Thyroid gland (tissue), 4 donors: ENCODE data around the gene PRM3. TPM values are rescaled to one million over a fixed set of nuclear protein-coding genes. Genes with fewer than 3 reads are reported as not detected.
"Not testable (repeated sequence)": the region's sequence is repeated elsewhere in the genome, so short reads cannot be mapped to it uniquely, and the experiment has no call there.

ENCODE experiments used
- DNase-seq, 2 donors: peaks; one replicate each; pipeline ENCODE4 v3.0.0-alpha.2; 2019
- H3K27ac ChIP-seq, 3 donors: fragments of 200-600 bp; sonication (generic); 1 replicate in 2 of 3; 2 replicates in 1 of 3; pipeline ENCODE4 v1.5.1; 2016 to 2019; ENCODE audit warnings: mild to moderate bottlenecking in 1 of 3, moderate library complexity in 1 of 3
- H3K27me3 ChIP-seq: fragments of 200-600 bp; sonication (generic); one replicate; pipeline ENCODE4 v1.5.1; 2019
- H3K36me3 ChIP-seq, 2 donors: fragments of 200-600 bp; sonication (generic); one replicate each; pipeline ENCODE4 v1.5.1; 2016 to 2019
- H3K4me1 ChIP-seq, 2 donors: fragments of 200-600 bp; sonication (generic); one replicate each; pipeline ENCODE4 v1.5.1; 2017 to 2019
- H3K4me3 ChIP-seq, 3 donors: fragments of 200-600 bp; sonication (generic); replicated peaks in 1 of 3; 1 replicate in 2 of 3; 2 replicates in 1 of 3; pipeline ENCODE4 v1.5.1; 2016; ENCODE audit warnings: mild to moderate bottlenecking in 1 of 3
- H3K9me3 ChIP-seq: fragments of 200-600 bp; sonication (generic); one replicate; pipeline ENCODE4 v1.5.1; 2017
- POLR2A ChIP-seq, 2 donors: fragments of 450-650 bp; IDR thresholded peaks; one replicate each; pipeline ENCODE4 v1.6.1; 2017; ENCODE audit warnings: antibody characterized with exemption in 2 of 2, mild to moderate bottlenecking in 2 of 2, moderate library complexity in 1 of 2
- WGBS, 2 donors: methylation state at CpG; one replicate each; pipeline ENCODE4 v1.1.5; 2017; 5-methylcytosine and 5-hydroxymethylcytosine counted together
- intact Hi-C: fragments of 100-400 bp; cut with DNase I; formaldehyde crosslinking; loops from one replicate; pipeline ENCODE4 v1.15.1; 2023
- total RNA-seq, 4 donors: library from RNA; depleted of rRNA; stranded (reverse); fragments of >200 nt; gene quantifications; one replicate each; pipeline ENCODE4 v1.2.3, GENCODE V29; 2016
- TF ChIP-seq, protein P1 (sequence below), 6 experiments: fragments of 200-600 bp in 3 of 6; fragments of 450-650 bp in 3 of 6; sonication (generic) in 3 of 6; IDR thresholded peaks; one replicate each; pipeline ENCODE4 v1.5.1; 2016 to 2019; ENCODE audit warnings: antibody characterized with exemption in 6 of 6, mild to moderate bottlenecking in 2 of 6, inconsistent platforms in 1 of 6, moderate library complexity in 1 of 6

Gene PRM3
- total RNA-seq, 4 donors from 2014 or later, result not detected

DNA sequence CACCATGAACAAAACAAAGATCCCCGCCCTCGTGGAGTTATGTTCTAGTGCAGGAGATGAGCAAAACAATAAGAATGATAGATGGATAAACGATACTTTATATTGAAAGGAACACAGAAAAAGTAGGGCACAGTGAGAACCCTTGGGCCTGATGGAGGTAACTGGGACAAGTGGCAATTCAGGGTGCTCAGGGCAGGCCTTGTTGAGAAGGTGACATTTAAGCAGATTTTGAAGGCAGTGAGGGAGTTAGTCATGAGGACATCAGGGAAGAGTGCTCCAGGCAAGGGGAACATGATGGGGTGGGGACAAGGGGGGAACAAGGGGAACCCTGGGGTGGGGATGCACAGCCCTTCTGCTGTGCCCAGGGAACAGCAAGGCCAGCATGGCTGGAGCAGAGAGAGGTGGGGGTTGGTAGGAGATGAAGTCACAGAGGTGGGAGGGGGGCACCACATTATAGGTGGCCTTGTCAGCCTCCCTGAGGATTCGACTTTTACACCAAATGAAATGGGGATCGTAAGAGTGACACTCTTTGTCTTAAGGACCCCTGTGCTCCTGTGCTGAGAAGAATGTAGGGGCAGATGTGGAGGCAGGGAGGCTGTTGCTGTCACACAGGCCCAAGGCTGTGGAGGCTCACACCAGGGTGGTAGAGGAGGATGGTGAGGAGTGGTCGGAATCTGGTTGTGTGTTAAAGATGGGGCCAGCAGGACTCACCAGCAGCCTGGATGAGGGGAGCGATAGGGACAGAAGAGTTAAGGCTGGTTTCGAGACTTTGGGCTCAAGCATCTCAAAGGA is 16.9 kb upstream of the PRM3 start:
- DNase-seq, result peak; percentile 32 to 55
- H3K27me3 ChIP-seq, result no peaks in the 10 kb centered on the region
- peak overlapping the region in 2 of 3 donors; percentile 24 to 57 for H3K27ac ChIP-seq
- WGBS, 2 donors, result 86 to 89% methylated on average over 8 of the region's 8 CpGs
- H3K9me3 ChIP-seq, result no peaks in the 10 kb centered on the region
- no peak overlapping the region for H3K4me3 ChIP-seq
- TF ChIP-seq, protein P1, sequence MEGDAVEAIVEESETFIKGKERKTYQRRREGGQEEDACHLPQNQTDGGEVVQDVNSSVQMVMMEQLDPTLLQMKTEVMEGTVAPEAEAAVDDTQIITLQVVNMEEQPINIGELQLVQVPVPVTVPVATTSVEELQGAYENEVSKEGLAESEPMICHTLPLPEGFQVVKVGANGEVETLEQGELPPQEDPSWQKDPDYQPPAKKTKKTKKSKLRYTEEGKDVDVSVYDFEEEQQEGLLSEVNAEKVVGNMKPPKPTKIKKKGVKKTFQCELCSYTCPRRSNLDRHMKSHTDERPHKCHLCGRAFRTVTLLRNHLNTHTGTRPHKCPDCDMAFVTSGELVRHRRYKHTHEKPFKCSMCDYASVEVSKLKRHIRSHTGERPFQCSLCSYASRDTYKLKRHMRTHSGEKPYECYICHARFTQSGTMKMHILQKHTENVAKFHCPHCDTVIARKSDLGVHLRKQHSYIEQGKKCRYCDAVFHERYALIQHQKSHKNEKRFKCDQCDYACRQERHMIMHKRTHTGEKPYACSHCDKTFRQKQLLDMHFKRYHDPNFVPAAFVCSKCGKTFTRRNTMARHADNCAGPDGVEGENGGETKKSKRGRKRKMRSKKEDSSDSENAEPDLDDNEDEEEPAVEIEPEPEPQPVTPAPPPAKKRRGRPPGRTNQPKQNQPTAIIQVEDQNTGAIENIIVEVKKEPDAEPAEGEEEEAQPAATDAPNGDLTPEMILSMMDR (IDR thresholded peaks at IDR 0.05), result no peak
- TF ChIP-seq POLR2A (IDR thresholded peaks at IDR 0.05), result no peak
- H3K4me1 ChIP-seq, result peaks cover 0 to 18% of the 10 kb centered on the region in 2 donors
- intact Hi-C loops, result no loop called here
- H3K36me3 ChIP-seq, result no peaks in the 10 kb centered on the region

DNA sequence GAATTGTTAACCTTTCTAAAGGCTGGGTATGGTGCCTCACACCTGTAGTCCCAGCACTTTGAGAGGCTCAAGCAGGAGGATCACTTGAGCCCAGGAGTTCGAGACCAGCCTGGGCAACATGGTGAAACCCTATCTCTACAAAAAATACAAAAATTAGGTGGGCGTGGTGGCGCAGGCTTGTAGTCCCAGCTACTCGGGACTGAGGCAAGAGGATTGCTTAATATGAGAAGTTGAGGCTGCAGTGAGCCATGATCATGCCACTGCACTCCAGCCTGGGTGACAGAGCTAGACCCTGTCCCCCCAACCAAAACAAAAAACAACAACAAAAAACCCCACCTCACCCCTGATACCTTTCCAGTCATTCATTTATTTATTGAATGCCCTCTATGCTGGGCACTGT is 16.3 kb upstream of the PRM3 start:
- H3K27me3 ChIP-seq, intact Hi-C loops, H3K9me3 ChIP-seq, H3K4me3 ChIP-seq, H3K36me3 ChIP-seq, H3K27ac ChIP-seq, DNase-seq: not testable (repeated sequence)
- 93 to 97% methylated on average over 4 of the region's 4 CpGs for WGBS, 2 donors
- peaks cover 0 to 18% of the 10 kb centered on the region in 2 donors for H3K4me1 ChIP-seq

DNA sequence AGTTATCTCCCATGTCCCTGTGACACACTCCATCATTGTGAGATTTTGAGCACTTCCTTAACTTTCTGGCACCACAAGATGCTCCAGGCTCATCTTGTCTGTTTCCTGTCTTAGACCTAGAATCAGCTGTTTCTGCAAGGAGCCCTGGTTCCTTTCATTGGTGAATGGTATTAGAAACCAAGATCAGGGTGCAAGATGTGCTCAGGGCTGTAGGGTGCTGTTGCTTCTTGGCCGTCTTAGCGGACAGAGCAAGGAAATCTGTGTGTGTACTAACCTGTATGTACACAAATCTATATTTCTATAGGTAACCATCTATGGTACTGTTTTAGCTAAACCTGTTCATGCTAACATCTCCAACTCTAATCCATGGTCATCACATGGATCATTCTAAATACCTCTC is 15.8 kb upstream of the PRM3 start:
- TF ChIP-seq, protein P1 (IDR thresholded peaks at IDR 0.05), result no peak
- Histone ChIP-seq H3K36me3 (no peaks in the 10 kb centered on the region), H3K9me3 (no peaks in the 10 kb centered on the region), H3K4me1 (peaks cover 0 to 18% of the 10 kb centered on the region in 2 donors), H3K27me3 (no peaks in the 10 kb centered on the region), H3K4me3 (no peak overlapping the region), H3K27ac (no peak overlapping the region)
- whole genome bisulfite sequencing, 2 donors, result 94 to 97% methylated on average over 2 of the region's 2 CpGs
- intact Hi-C loops, result no loop called here
- DNase-seq, result no peak

DNA sequence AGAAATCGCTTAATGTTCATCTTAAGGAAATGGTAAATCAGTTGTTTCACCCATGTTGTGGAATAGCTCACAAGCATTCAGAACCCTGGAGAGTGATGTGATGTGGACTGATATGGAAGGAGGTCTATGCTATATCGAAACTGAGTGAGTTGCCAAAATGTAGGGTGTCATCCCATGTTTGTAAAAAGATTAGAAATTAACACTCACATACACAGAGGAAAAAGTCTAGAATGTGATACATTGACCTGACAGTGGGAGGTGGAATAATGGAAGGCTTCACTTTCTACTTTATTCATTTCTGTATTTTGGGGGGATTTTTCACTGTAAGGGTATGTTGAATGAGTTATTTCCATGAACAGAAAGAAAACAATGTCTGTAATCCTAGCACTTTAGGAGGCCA is 12.4 kb upstream of the PRM3 start:
- Histone ChIP-seq H3K27ac (no peak overlapping the region), H3K4me3 (no peak overlapping the region), H3K9me3 (no peaks in the 10 kb centered on the region), H3K36me3 (no peaks in the 10 kb centered on the region), H3K27me3 (no peaks in the 10 kb centered on the region), H3K4me1 (peaks cover 0 to 9% of the 10 kb centered on the region in 2 donors)
- TF ChIP-seq, protein P1 (IDR thresholded peaks at IDR 0.05), result no peak
- no peak for TF ChIP-seq POLR2A (IDR thresholded peaks at IDR 0.05)
- 83 to 84% methylated on average over 2 of the region's 2 CpGs for WGBS, 2 donors
- no peak for DNase-seq
- intact Hi-C loops, result no loop called here

DNA sequence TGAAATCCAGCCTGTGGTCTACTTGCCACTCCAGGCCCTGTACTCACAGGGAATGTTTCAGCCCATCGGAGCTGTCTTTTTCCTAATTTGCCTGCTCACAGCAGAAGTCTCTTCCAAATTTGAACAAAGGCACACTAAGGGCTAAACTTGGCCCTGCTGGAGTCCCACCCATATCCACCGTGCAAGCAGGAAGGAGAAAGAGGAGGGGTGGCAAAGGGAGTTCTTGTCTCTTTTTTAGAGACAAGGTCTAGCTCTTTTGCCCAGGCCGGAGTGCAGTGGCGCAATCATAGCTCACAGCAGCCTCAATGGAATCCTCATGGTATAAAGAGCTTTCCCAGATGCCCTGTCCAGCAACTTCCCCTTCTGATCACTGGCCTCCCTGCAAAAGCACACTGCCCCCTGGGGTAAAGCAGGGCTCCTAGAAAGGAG is 10.4 kb upstream of the PRM3 start:
- H3K9me3 ChIP-seq, result no peaks in the 10 kb centered on the region
- intact Hi-C loops, result no loop called here
- DNase-seq, result no peak
- 70 to 72% methylated on average over 4 of the region's 4 CpGs for WGBS, 2 donors
- no peak overlapping the region for H3K27ac ChIP-seq
- TF ChIP-seq, protein P1 (IDR thresholded peaks at IDR 0.05), result no peak
- TF ChIP-seq POLR2A (IDR thresholded peaks at IDR 0.05), result no peak
- H3K36me3 ChIP-seq, result no peaks in the 10 kb centered on the region
- H3K4me1 ChIP-seq, result no peaks in the 10 kb centered on the region
- no peak overlapping the region for H3K4me3 ChIP-seq
- no peaks in the 10 kb centered on the region for H3K27me3 ChIP-seq
